HG03039 (cell line): ENCODE measurements around the gene DYNLL1.
"Not testable (repeated sequence)": the region's sequence is repeated elsewhere in the genome, so short reads cannot be mapped to it uniquely, and the experiment has no call there.

Source experiments
- ATAC-seq: cut with Tn5 transposase; IDR thresholded peaks from one replicate; pipeline ENCODE4 v1.9.1; 2021; ENCODE audit warnings: mild to moderate bottlenecking, moderate library complexity; ENCODE audit not compliant: unreplicated experiment

DYNLL1 gene

DNA sequence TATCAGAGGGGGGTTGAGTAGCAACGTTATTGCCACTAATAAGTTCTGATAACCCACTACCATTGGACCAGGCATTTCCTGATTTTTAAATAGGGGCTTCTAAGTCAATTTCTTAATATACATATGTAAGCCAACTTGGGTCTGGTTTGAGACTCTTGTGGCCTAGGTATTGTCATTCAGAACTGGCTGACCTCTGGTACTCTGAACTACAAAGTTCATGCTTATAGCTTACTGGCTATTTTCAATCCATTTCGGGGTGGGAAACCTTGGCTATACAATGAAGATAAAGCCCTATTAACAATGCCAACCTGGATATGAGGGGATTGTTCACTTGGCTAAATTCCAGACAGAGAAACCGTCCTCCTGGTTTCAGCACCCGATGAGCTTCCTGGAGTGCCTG lies 8.7 kb downstream of the DYNLL1 start:
- ATAC-seq, result no peak

DNA sequence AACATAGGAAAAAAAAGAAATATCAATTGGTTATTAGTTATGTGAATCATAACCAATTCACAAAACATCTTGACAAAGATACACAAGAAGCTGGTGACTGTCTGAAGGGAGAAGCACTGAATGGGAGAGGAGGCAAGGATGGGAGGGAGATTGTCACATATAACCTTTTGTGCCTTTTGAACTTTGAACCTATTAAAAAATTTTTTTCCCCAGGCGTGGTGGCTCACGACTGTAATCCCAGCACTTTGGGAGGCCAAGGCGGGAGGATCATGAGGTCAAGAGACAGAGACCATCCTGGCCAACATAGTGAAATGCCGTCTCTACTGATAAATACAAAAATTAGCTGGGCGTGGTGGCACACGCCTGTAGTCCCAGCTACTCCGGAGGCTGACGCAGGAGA lies 12.6 kb downstream of the DYNLL1 start:
- no peak for ATAC-seq

DNA sequence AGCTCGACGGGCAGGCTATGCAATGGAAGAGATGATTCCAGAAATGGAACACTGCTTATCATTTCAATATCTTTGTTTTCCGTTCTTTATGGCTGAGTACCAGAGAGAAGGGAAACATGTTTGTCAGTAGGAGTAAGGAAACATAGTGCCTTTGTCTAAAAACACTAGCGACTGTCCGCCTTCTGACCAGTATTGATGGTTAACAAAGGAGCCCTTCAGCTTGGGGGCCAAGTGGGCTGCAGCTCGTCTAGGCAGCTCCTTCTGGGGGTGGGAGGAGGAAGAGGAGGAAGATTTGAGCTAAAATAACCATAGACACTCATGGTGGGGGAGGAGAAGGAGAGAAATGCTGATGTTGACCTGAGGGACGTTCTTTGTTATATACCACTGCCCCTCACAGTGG lies 18.1 kb downstream of the DYNLL1 start:
- no peak for ATAC-seq

DNA sequence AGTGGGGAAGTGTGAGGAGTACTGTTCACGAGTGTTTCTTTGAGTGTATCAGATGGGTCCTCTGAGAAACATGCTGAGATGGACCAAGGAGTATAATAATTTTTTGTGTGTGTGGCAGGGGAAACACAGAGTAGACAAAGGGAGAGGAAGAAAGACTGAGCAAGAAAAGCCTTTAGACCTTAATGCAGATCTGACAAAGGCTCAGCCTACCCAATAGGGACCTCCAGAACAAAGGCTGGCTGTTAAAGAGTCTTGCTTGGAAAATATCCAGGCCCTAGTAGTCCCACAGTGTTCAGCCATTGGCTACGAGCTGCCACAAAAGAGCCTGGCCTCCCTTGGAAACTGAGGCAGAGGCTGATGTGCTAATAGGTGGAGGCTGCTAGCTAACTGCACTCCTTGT lies 19.6 kb downstream of the DYNLL1 start:
- no peak for ATAC-seq

DNA sequence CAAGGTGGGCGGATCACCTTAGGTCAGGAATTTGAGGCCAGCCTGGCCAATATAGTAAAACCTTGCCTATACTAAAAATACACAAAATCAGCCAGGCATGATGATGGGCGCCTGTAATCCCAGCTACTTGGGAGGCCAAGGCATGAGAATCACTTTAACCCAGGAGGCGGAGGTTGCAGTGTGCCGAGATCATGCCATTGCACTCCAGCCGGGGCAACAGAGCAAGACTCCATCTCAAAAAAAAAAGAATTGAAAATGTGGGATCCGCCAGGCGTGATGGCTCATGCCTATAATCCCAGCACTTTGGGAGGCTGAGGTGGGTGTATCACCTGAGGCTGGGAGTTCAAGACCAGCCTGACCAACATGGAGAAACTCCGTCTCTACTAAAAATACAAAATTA lies 23.4 kb downstream of the DYNLL1 start:
- ATAC-seq, result not testable (repeated sequence)

DNA sequence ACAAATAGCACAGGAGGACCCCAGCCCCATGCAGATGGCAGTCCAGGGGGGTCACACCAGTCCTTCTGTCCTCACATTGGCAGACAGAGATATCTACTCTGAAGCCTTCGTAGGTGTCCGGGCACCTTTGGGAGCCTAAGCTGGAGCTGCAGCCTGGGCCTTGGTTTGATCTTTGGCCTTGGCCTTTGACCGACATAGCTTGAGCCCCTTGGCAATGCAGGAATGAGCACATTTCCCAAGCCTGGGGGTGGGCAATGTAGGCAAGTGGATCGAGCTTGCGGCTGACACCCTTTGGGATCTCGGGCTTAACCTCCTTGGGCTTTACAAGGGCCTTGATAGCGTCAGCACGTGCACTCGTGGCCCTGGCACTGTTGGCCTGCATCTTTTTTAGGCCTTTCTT lies 26.7 kb downstream of the DYNLL1 start:
- ATAC-seq, result no peak

DNA sequence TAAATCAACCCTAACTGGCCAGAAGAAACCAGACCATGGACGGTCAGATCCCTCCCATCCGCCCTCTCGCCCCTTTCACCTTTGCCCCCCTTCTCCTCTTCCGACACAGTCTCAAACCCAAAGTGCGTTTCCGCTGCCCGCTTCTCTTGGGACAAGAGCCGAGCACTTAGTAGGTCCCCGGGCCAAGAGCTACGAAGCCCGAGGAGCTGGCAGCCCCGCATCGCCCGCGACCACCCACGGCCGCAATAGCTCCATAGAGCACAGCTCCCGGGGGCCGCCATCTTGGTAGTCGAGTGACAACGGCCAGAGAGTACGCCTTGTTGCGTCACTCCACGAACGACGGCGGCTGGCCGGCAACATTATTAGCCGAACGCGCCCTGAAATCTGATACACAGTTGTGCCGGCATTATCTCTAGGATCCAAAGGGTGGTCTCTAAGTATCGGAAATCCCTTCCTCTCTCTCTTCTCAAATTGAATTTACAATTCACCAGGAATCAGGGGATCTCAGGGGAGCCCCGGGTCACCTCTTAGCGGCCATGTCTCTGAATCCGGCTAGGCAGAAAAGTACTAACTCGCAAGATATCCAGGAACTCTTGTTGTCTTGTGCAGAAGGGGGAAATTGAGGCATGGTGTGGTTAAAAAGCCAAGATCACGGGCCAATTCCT lies 33.1 kb downstream of the DYNLL1 start, which contains the start of gene COQ5:
COQ5 (minus strand) TSS at position 298 of the 665 bp plus-strand sequence; CDS start at position 281, 17 bp downstream.
- ATAC-seq, result peak; percentile 50

DNA sequence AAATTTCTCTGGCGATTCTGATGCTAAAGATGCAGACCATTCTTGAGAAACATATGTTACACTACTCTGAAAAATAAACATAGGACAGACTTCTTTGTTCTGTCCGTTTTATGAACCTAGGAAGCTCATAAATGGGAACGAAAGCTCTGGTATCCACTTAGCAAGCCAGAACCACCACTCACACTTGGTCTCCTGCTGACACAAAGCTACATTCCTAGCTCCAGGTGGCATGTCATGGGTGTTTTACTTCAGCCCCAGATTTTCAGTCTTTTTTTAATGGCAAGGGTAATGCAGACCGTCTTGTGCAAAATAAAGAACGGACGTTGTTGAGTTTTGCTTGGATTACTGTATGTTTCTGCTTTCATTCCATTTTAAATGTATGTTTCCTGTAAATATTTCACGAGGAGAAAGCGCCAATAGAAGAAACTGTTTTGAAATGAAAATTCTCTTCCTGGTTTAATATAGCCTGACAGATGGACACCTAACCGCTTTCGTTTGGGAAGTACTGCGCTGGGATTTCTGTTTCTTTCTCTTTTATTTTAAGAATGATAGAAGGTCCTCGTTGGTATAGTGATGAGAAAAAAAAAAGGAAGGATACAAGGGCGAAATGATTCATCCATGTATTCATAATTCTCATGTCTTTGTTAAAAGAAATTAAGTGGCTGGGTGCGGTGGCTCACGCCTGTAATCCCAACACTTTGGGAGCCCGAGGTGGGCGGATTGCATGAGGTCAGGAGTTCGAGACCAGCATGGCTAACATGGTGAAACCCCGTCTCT lies 33.9 kb downstream of the DYNLL1 start:
- ATAC-seq, result no peak

DNA sequence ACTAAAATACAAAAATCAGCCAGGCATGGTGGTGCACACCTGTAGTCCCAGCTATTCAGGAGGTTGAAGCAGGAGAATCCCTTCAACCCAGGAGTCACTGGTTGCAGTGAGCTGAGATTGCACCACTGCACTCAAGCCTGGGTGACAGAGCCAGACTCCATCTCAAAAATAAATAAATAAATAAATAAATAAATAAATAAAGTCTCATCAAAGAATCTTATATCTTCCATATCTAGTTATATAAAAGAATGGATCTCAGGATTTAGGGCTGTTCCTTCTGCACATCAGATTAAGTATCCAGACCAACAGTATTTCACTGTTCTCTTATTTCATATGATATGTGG lies 34.5 kb downstream of the DYNLL1 start:
- ATAC-seq, result not testable (repeated sequence)

DNA sequence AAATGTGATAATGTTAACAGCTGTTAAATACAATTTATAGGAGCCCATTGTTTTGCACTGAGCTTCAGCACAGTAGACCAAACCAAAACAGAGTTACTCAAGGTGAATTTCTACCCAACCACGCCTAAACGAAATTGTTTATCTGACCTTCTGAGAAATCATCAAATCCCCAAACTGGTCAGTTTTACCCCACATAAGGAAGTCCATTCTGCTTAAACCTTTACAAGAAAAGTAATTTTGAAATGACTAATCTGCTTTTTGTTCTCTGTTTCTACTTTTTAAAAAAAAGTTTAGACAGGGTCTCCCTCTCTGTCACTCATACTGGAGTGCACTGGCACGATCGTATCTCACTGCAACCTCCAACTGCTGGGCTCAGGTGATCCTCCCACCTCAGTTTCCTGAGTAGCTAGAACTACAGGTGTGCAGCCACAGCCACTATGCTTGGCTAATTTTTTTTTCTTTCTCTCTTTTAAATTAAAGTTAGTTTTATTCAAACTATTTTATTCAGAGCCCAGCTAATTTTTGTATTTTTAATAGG lies 36.9 kb downstream of the DYNLL1 start:
- no peak for ATAC-seq

DNA sequence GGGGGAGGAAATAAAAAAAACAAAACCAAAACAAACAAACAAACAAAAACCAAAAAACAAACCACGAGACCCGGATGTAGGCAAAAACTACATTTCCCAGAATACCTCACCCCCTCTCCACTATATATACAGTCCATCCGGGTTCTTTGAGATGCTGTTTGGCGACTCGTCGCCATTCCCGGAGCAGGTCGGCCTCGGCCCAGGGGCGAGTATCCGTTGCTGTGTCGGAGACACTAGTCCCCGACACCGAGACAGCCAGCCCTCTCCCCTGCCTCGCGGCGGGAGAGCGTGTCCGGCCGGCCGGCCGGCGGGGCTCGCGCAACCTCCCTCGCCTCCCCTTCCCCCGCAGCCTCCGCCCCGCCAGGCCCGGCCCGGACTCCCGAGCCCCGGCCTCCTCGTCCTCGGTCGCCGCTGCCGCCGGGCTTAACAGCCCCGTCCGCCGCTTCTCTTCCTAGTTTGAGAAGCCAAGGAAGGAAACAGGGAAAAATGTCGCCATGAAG lies 38.3 kb downstream of the DYNLL1 start, which contains the start of gene RNF10:
RNF10 (plus strand) TSS at position 154 of the 500 bp plus-strand sequence. CDS start 456 bp downstream, outside the sequence.
- ATAC-seq, result peak; percentile 64

DNA sequence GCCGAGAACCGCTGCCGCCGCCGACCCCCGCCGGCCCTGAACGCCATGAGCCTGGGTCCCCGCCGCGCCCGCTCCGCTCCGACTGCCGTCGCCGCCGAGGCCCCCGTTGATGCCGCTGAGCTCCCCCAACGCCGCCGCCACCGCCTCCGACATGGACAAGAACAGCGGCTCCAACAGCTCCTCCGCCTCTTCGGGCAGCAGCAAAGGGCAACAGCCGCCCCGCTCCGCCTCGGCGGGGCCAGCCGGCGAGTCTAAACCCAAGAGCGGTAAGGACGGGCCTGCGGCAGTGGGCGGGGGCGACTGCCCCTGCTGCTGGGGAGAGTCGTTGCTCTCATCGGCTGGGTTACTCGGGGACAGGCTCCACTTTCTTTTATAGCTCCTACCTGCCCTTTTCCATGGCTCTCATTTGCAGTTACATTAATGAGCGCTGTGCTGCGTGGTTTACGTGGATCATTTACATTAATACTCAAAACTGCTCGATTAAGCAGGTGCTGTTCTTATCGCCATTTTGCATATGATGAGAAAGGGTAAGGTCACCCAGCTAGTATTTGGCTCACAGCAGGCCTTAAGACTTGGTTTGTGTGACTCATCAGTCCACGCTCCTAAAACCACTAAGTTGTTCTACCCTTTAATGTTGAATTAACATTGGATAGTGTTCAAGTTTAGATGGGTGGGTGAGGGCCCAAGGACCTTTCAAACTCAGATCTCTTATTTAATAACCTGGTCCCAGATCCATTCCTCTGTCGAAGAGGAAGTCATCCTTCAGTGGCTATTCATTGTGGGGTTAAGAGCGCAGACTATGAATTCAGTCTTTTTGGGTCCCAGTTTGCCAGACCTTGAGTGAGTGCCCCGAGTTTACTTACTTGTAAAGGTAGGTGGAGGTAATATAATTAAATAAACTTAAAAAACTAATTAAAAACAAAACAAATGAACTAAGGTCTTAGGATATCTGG lies 39.1 kb downstream of the DYNLL1 start:
- peak; percentile 31 for ATAC-seq

DNA sequence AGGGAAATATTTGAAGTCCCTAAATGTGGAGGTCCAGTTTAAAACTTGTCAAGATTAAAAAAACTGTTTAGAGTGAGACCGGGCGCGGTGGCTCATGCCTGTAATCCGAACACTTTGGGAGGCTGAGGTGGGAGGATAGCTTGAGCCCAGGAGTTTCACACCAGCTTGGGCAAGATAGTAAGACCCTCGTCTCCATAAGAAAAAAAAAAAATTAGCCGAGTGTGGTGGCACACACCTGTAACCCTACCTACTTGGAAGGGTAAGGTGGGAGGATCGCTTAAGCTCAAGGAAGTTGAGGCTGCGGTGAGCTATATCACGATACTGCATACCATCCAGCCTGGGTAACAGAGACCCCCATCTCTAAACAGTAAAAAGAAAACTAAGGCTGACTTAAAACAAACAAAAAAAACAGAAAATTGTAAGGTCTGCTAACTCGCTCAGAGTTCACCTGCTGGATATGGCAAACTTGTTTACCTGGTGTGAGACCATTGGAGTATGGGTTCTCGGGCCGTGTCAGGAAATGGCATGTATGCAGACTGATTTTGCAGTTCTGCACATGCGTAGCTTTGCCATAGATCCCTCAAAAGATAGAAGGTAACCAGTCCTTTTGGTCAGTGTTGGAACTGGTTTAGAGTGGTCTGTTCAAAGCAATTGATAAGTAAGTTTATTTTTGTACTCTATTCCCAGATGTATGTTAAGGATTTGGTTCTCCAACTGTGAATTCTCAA lies 40.3 kb downstream of the DYNLL1 start:
- ATAC-seq, result no peak

DNA sequence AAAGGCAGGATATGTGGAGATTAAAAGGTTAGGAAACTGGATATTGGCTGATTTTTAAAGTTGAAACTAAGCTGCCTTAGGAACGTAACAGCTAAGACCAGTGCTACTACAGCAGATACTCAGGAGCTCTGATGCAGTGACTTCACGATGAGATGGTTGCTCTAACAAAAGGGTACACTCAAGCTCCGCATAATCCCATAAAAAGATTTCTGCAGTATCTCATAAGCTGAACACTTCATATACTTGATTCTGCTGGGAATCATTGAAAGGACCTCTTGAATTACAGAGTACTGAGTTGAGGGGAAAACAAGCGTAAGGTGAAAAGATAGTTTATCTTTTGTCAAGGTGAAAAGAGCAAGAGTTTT lies 41.9 kb downstream of the DYNLL1 start:
- ATAC-seq, result no peak

DNA sequence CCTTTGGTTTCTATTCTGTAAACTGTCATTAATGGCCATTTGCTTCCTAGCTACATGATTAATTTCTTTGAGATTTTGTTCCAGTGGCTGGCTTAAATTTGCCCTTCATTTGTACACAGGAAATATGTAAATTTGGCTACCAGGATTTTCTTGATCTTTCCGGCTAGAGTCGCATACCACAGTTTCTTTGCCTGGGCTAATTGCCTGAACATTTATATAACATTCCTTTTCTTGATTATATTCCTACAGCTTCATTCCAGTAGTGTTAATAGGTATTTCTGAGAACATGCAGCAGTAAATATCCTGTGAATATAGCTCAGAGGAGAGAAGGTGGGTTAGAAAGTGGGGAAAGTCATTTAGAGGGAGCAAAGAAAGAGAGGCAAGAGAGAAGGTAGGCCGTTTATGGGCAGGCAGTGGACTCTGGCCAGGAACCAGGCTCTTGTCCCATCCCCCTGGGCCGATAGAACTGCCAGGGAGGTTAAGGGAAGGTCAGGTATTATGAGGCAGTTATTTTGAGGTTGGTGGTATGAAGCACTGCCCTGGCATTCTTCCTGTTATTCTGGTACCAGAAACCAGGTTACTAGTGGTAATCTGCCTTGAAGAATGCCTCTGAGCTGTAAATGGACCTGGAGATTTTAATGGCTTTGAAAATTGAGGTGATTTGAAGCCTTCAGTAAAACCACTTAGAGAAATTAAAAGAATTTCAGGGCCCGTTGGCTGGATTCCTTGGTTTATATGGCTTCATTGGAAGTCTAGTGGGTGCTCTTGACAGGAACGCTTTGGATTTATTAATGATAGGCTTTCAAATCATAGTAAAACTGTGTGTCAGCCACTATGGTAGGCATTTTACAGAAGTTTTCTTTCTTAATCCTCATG lies 42.6 kb downstream of the DYNLL1 start:
- no peak for ATAC-seq

DNA sequence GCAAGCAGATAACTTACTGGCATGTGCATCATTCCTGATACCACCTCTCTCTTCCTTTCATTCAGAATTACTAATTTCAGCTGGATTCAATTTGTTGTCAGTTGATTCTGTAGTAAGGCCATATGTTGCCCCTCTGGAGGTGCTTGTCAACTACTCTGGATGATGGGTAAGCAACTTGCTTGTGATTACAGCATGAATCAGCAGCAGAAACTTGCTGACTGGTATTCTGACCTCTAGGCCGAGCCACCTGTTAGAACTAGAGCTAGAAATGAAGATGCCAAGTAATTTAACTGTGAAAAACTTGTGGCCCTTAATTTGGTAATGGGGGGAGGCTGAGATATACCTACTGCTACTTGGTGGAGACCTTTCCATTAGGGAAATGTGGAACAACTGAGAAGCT lies 43.4 kb downstream of the DYNLL1 start:
- no peak for ATAC-seq

DNA sequence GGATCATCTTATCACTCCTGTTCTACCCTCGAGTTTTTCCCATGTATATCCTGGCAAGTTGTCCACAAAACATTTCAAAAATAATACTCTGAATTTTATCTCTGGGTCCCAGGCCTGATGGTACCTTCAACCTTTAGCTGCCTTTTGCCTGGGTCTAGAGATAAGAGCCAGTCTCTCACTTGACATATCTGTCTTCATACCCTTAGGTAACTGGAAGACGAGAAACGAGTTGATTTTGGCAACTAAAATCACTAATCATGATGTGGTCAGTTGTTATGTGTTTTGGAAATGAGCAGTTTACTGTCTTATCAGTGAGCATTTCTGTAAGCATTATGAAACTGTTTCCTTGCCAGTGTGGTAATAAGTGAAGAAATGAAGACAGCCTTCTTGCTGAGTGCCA lies 44.5 kb downstream of the DYNLL1 start:
- no peak for ATAC-seq

DNA sequence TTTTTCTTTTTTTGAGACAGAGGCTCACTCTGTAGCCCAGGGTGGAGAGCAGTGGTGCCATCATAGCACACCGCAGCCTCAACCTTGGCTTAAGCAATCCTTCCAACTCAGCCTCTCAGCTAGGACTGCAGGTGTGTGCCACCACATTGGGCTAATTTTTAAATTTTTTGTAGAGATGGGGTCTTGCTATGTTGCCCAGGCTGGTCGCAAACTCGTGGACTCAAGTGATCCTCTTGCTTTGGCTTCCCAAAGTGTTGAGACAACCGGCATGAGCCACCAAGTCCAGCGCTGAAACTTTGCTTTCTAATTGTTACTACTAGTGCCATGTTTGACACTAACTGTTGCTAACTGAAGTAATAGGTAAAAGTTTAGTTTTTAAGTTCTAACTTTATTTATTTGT lies 46.3 kb downstream of the DYNLL1 start:
- ATAC-seq, result no peak

DNA sequence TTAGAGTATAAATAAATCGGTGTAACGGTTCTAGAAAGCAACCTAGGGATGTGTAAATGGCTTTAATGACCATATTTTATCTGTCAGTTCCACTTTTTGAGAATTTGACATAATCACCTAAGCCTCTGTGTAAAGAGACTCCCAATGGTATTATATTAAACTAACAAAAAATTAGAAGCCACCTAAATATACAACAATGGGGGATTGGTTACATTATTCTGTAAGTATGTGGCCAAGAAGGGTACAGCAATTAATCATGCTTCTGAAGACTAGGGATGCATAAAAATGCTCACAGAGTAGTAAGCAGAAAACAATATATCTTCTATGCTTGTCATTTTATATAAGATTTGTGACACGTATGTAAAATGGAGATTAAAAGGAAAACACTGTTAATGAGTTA lies 48.8 kb downstream of the DYNLL1 start:
- ATAC-seq, result no peak
